ENCODE measurements around the gene FGF7.

GRCh38 chr15:49383266-49383665 lies 39.8 kb upstream of the FGF7 start:
- TF ChIP-seq, protein P1, sequence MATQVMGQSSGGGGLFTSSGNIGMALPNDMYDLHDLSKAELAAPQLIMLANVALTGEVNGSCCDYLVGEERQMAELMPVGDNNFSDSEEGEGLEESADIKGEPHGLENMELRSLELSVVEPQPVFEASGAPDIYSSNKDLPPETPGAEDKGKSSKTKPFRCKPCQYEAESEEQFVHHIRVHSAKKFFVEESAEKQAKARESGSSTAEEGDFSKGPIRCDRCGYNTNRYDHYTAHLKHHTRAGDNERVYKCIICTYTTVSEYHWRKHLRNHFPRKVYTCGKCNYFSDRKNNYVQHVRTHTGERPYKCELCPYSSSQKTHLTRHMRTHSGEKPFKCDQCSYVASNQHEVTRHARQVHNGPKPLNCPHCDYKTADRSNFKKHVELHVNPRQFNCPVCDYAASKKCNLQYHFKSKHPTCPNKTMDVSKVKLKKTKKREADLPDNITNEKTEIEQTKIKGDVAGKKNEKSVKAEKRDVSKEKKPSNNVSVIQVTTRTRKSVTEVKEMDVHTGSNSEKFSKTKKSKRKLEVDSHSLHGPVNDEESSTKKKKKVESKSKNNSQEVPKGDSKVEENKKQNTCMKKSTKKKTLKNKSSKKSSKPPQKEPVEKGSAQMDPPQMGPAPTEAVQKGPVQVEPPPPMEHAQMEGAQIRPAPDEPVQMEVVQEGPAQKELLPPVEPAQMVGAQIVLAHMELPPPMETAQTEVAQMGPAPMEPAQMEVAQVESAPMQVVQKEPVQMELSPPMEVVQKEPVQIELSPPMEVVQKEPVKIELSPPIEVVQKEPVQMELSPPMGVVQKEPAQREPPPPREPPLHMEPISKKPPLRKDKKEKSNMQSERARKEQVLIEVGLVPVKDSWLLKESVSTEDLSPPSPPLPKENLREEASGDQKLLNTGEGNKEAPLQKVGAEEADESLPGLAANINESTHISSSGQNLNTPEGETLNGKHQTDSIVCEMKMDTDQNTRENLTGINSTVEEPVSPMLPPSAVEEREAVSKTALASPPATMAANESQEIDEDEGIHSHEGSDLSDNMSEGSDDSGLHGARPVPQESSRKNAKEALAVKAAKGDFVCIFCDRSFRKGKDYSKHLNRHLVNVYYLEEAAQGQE (IDR thresholded peaks at IDR 0.05): no peak
- TF ChIP-seq, protein P2, sequence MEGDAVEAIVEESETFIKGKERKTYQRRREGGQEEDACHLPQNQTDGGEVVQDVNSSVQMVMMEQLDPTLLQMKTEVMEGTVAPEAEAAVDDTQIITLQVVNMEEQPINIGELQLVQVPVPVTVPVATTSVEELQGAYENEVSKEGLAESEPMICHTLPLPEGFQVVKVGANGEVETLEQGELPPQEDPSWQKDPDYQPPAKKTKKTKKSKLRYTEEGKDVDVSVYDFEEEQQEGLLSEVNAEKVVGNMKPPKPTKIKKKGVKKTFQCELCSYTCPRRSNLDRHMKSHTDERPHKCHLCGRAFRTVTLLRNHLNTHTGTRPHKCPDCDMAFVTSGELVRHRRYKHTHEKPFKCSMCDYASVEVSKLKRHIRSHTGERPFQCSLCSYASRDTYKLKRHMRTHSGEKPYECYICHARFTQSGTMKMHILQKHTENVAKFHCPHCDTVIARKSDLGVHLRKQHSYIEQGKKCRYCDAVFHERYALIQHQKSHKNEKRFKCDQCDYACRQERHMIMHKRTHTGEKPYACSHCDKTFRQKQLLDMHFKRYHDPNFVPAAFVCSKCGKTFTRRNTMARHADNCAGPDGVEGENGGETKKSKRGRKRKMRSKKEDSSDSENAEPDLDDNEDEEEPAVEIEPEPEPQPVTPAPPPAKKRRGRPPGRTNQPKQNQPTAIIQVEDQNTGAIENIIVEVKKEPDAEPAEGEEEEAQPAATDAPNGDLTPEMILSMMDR (IDR thresholded peaks at IDR 0.05; ENCODE audit: low read depth, low read length, missing input control): no peak
- TF ChIP-seq HNF4A (conservative IDR thresholded peaks at IDR 0.05) (no peak), HNF4G (IDR thresholded peaks at IDR 0.05) (no peak), YY1 (IDR thresholded peaks at IDR 0.05) (no peak), RAD21 (IDR thresholded peaks at IDR 0.05) (no peak), TAF1 (conservative IDR thresholded peaks at IDR 0.05) (no peak), JUND (IDR thresholded peaks at IDR 0.05) (no peak), SP1 (IDR thresholded peaks at IDR 0.05) (no peak), ZBTB33 (IDR thresholded peaks at IDR 0.05) (no peak), RXRA (IDR thresholded peaks at IDR 0.05) (no peak), FOXA1 (IDR thresholded peaks at IDR 0.05) (no peak)
- TF ChIP-seq, protein P3, sequence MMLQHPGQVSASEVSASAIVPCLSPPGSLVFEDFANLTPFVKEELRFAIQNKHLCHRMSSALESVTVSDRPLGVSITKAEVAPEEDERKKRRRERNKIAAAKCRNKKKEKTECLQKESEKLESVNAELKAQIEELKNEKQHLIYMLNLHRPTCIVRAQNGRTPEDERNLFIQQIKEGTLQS (IDR thresholded peaks at IDR 0.05): no peak
- TF ChIP-seq, protein P4, sequence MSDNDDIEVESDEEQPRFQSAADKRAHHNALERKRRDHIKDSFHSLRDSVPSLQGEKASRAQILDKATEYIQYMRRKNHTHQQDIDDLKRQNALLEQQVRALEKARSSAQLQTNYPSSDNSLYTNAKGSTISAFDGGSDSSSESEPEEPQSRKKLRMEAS (IDR thresholded peaks at IDR 0.05): no peak
